GM12878 (cell line): Measurements from ENCODE around the gene EXOC7.

Source experiments
- CTCF ChIP-seq, 3 experiments: IDR thresholded peaks in 2 of 3; conservative IDR thresholded peaks in 1 of 3; 2 replicates each; pipeline ENCODE4 v1.5.1; 2011; ENCODE audit warnings: low read depth in 3 of 3, low read length in 3 of 3, mild to moderate bottlenecking in 3 of 3, control low read depth in 2 of 3, moderate library complexity in 2 of 3, inconsistent platforms in 1 of 3, mixed read lengths in 1 of 3; ENCODE audit not compliant: control insufficient read depth in 2 of 3, insufficient read depth in 1 of 3; ENCODE audit errors: extremely low read depth in 1 of 3
- NFIC ChIP-seq: IDR thresholded peaks from 2 replicates; pipeline ENCODE4 v1.6.1; 2012; ENCODE audit warnings: low read depth, mild to moderate bottlenecking, inconsistent platforms, low read length, moderate library complexity
- ZBED1 ChIP-seq: IDR thresholded peaks from 2 replicates; pipeline ENCODE4 v1.6.1; 2016; ENCODE audit warnings: borderline replicate concordance

GRCh38 chr17:76072148-76072858, 31.3 kb downstream of the EXOC7 start, which contains the start of gene SRP68:
- TF ChIP-seq ZBED1 (no peak; the same call in 1 of the 2 replicates), CTCF (IDR thresholded peaks at IDR 0.05 in 2 of 3, conservative IDR thresholded peaks at IDR 0.05 in 1 of 3; ENCODE audit: control insufficient read depth in 2 of 3, extremely low read depth in 1 of 3, insufficient read depth in 1 of 3, low read depth in 3 of 3, low read length in 3 of 3) (no peak), NFIC (no peak)
